ENCODE data around the gene TCP11.

- TF ChIP-seq SIN3A (IDR thresholded peaks at IDR 0.05; ENCODE audit: borderline replicate concordance, insufficient read depth, low read depth, low read length), result no peak
- TF ChIP-seq, protein P1, sequence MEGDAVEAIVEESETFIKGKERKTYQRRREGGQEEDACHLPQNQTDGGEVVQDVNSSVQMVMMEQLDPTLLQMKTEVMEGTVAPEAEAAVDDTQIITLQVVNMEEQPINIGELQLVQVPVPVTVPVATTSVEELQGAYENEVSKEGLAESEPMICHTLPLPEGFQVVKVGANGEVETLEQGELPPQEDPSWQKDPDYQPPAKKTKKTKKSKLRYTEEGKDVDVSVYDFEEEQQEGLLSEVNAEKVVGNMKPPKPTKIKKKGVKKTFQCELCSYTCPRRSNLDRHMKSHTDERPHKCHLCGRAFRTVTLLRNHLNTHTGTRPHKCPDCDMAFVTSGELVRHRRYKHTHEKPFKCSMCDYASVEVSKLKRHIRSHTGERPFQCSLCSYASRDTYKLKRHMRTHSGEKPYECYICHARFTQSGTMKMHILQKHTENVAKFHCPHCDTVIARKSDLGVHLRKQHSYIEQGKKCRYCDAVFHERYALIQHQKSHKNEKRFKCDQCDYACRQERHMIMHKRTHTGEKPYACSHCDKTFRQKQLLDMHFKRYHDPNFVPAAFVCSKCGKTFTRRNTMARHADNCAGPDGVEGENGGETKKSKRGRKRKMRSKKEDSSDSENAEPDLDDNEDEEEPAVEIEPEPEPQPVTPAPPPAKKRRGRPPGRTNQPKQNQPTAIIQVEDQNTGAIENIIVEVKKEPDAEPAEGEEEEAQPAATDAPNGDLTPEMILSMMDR (IDR thresholded peaks at IDR 0.05), result no peak
- TF ChIP-seq POLR2AphosphoS5 (IDR thresholded peaks at IDR 0.05; ENCODE audit: low read depth, low read length), result no peak
- no peak for TF ChIP-seq TCF7L2 (IDR thresholded peaks at IDR 0.05; ENCODE audit: low read depth, low read length)
Observed at GRCh38 chr6:35094183-35094582, 47.0 kb downstream of the TCP11 start.
